SU-DHL-6 (cell line): Measurements from ENCODE around the gene STK40.

Source experiments
- H2AFZ ChIP-seq: fragments of 200-600 bp; sonication (generic); 2 replicates; pipeline ENCODE4 v1.6.1; 2014; ENCODE audit warnings: low read depth, mild to moderate bottlenecking, moderate library complexity, mixed read lengths, antibody characterized with exemption, low read length; ENCODE audit not compliant: severe bottlenecking
- H3F3A ChIP-seq: fragments of 200-600 bp; shearing (Covaris generic); 2 replicates; pipeline ENCODE4 v1.6.0; 2016; ENCODE audit warnings: antibody characterized with exemption, mild to moderate bottlenecking; ENCODE audit not compliant: insufficient read depth
- H3K27ac ChIP-seq: fragments of 200-600 bp; sonication (generic); 2 replicates; pipeline ENCODE4 v1.5.1; 2016; ENCODE audit warnings: low read depth, mild to moderate bottlenecking, low read length, moderate library complexity, mixed read lengths
- H3K27me3 ChIP-seq: fragments of 200-600 bp; sonication (generic), shearing (Covaris generic); 2 replicates; pipeline ENCODE4 v1.6.0; 2014; ENCODE audit warnings: mild to moderate bottlenecking, low read length
- H3K36me3 ChIP-seq: fragments of 200-600 bp; sonication (generic); 2 replicates; pipeline ENCODE4 v1.6.1; 2014; ENCODE audit warnings: mild to moderate bottlenecking, low read length, mixed read lengths
- H3K4me2 ChIP-seq: fragments of 300-600, 200-600 bp; shearing (Covaris generic), sonication (generic); 2 replicates; pipeline ENCODE4 v1.6.0; 2014; ENCODE audit warnings: low read length, low read depth, mild to moderate bottlenecking; ENCODE audit not compliant: poor library complexity, severe bottlenecking
- H3K4me3 ChIP-seq: fragments of 200-600 bp; sonication (generic); 2 replicates; pipeline ENCODE4 v1.5.1; 2014; ENCODE audit warnings: antibody characterized with exemption, low read length, mild to moderate bottlenecking, mixed read lengths; ENCODE audit not compliant: insufficient read depth, poor library complexity, severe bottlenecking
- H3K79me2 ChIP-seq: fragments of 200-600 bp; sonication (generic); 2 replicates; pipeline ENCODE4 v1.6.1; 2014; ENCODE audit warnings: mild to moderate bottlenecking, low read length, moderate library complexity; ENCODE audit not compliant: insufficient read depth
- H3K9ac ChIP-seq: fragments of 200-600 bp; sonication (generic); 2 replicates; pipeline ENCODE4 v1.7.0; 2014; ENCODE audit warnings: mild to moderate bottlenecking, low read length
- H3K9me2 ChIP-seq: fragments of 200-600 bp; sonication (generic); replicated peaks from 2 replicates; pipeline ENCODE4 v1.6.1; 2014; ENCODE audit warnings: low read length; ENCODE audit not compliant: insufficient read depth
- H3K9me3 ChIP-seq: fragments of 200-600 bp; sonication (generic); 2 replicates; pipeline ENCODE4 v1.6.1; 2014; ENCODE audit warnings: low read length, mixed read lengths; ENCODE audit not compliant: insufficient read depth
- H4K20me1 ChIP-seq: fragments of 200-600 bp; sonication (generic); 2 replicates; pipeline ENCODE4 v1.6.1; 2014; ENCODE audit warnings: low read depth, mild to moderate bottlenecking, antibody characterized with exemption, low read length, moderate library complexity, mixed read lengths
- EZH2phosphoT487 ChIP-seq: fragments of 200-600 bp; sonication (generic), shearing (Covaris generic); conservative IDR thresholded peaks from 2 replicates; pipeline ENCODE4 v1.6.1; 2018; ENCODE audit warnings: mild to moderate bottlenecking, antibody characterized with exemption, low read length, moderate library complexity, mixed read lengths
- TF ChIP-seq, protein P1 (sequence below): fragments of 200-600 bp; sonication (generic); IDR thresholded peaks from one replicate; pipeline ENCODE4 v1.5.1; 2017; ENCODE audit warnings: antibody characterized with exemption, mild to moderate bottlenecking, low read length, moderate library complexity; ENCODE audit not compliant: insufficient read depth, poor library complexity, severe bottlenecking

Gene STK40

DNA sequence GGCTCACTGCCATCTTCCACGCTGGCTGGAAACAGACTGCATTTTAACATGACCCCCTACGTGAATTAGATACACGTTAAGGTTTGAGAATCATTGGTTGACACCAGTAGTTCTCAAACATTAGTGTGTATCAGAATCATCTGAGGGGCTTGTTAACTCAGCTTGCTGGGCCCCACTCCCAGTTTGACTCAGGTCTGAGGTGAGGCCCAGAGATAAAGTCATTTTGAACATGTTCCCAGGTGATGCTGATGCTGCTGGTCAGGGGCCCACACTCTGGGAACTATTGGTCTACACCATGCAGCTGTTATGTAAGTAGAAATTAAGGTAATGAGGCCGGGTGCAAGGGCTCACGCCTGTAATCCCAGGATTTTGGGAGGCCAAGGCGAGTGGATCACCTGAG, 10.6 kb upstream of the STK40 start:
- TF ChIP-seq EZH2phosphoT487, result no peak
- TF ChIP-seq, protein P1, sequence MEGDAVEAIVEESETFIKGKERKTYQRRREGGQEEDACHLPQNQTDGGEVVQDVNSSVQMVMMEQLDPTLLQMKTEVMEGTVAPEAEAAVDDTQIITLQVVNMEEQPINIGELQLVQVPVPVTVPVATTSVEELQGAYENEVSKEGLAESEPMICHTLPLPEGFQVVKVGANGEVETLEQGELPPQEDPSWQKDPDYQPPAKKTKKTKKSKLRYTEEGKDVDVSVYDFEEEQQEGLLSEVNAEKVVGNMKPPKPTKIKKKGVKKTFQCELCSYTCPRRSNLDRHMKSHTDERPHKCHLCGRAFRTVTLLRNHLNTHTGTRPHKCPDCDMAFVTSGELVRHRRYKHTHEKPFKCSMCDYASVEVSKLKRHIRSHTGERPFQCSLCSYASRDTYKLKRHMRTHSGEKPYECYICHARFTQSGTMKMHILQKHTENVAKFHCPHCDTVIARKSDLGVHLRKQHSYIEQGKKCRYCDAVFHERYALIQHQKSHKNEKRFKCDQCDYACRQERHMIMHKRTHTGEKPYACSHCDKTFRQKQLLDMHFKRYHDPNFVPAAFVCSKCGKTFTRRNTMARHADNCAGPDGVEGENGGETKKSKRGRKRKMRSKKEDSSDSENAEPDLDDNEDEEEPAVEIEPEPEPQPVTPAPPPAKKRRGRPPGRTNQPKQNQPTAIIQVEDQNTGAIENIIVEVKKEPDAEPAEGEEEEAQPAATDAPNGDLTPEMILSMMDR, result no peak

DNA sequence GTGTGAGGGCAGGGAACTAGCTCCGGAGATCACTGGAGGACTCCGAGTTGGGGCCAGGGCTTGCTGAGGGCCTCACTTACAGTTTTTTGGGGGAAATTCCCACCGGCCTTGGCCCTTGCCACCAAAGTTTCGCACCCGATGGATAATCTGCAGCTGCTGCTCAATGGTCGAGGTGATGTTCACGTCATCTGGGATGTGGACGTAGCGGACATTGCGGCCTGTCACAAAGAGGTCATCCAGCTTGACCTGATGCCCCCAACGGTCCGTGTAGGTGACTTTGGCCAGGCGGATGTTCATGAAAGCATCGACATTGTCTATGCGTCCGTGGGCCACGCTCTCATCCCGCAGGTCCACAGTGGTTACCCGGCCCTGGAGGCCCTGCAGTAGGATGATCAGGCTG, 8.0 kb upstream of the STK40 start:
- no peaks in the 10 kb centered on the region for H3K9me3 ChIP-seq
- H2AFZ ChIP-seq, result no peak overlapping the region
- no peaks in the 10 kb centered on the region for H3K9me2 ChIP-seq
- H3K27ac ChIP-seq, result peak overlapping the region; percentile 96; the same call in 1 of the 2 replicates
- TF ChIP-seq EZH2phosphoT487, result no peak
- TF ChIP-seq, protein P1, result no peak
- H3K9ac ChIP-seq, result no peak overlapping the region
- no peaks in the 10 kb centered on the region for H3K36me3 ChIP-seq
- no peak overlapping the region for H3K4me3 ChIP-seq
- no peaks in the 10 kb centered on the region for H3K27me3 ChIP-seq
- no peak overlapping the region for H3K4me2 ChIP-seq
- no peaks in the 10 kb centered on the region for H4K20me1 ChIP-seq
- H3F3A ChIP-seq, result peaks cover 49% of the 10 kb centered on the region
- H3K79me2 ChIP-seq, result peaks cover 19% of the 10 kb centered on the region

More for the DNA sequence above, 10.6 kb upstream of the STK40 start:
- Histone ChIP-seq H3F3A (peaks cover 37% of the 10 kb centered on the region), H3K27me3 (no peaks in the 10 kb centered on the region), H3K36me3 (no peaks in the 10 kb centered on the region), H4K20me1 (no peaks in the 10 kb centered on the region), H3K4me2 (peak overlapping the region; percentile 73), H3K9ac (peak overlapping the region; percentile 66), H3K4me3 (peak overlapping the region; percentile 60), H3K9me2 (no peaks in the 10 kb centered on the region), H2AFZ (no peak overlapping the region), H3K9me3 (peaks cover 4% of the 10 kb centered on the region; the same call in 1 of the 2 replicates), H3K27ac (peak overlapping the region; percentile 76), H3K79me2 (peaks cover 19% of the 10 kb centered on the region)

DNA sequence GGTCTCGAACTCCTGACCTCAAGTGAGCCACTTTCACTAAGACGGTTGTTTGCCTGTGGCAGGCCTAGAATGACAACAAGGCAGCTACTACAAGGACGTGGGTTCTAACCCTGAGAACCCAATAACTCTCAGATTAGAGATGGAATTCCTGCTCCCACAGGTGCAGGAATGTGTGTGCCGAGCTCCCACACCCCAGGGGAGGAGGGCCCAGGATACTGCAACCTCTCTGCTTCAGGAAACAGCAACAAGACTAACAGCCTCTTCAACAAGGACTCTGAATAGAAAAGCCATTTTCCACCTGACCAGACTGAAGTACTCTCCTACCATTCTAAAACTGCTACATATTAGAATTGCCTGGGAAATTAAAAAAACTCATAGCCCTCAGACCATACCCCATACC, 7.1 kb upstream of the STK40 start:
- no peaks in the 10 kb centered on the region for H3K36me3 ChIP-seq
- H3K79me2 ChIP-seq, result peaks cover 19% of the 10 kb centered on the region
- H3K9me3 ChIP-seq, result no peaks in the 10 kb centered on the region
- TF ChIP-seq, protein P1, result no peak
- TF ChIP-seq EZH2phosphoT487, result no peak
- H4K20me1 ChIP-seq, result no peaks in the 10 kb centered on the region
- H3K27me3 ChIP-seq, result no peaks in the 10 kb centered on the region
- H3F3A ChIP-seq, result peaks cover 50% of the 10 kb centered on the region
- no peak overlapping the region for H3K9ac ChIP-seq
- H2AFZ ChIP-seq, result no peak overlapping the region
- H3K9me2 ChIP-seq, result no peaks in the 10 kb centered on the region
- peak overlapping the region; percentile 96; the same call in 1 of the 2 replicates for H3K27ac ChIP-seq
- H3K4me3 ChIP-seq, result no peak overlapping the region
- H3K4me2 ChIP-seq, result no peak overlapping the region
